ENCODE data around the gene BGN.

GRCh38 chrX:153549807-153550206 is 55.0 kb downstream of the BGN start:
- TF ChIP-seq CTCF (conservative IDR thresholded peaks at IDR 0.05) (no peak; the same call in 1 of the 2 replicates), ZFX (IDR thresholded peaks at IDR 0.05) (no peak)
